Prostate gland (tissue), 2 donors: ENCODE results near the gene MRPL48.

ENCODE experiments used
- POLR2A ChIP-seq: fragments of 450-650 bp; IDR thresholded peaks from one replicate; pipeline ENCODE4 v1.6.1; 2016; ENCODE audit warnings: antibody characterized with exemption, mild to moderate bottlenecking
- POLR2AphosphoS5 ChIP-seq: sonication (generic); formaldehyde crosslinking; IDR thresholded peaks from one replicate; pipeline ENCODE4 v1.6.1; 2017; ENCODE audit warnings: antibody characterized with exemption
- TF ChIP-seq, protein P1 (sequence below), 4 experiments: fragments of 200-600 bp in 2 of 4; fragments of 450-650 bp in 2 of 4; sonication (generic) in 2 of 4; IDR thresholded peaks; 1 replicate in 3 of 4; 2 replicates in 1 of 4; pipeline ENCODE4 v1.5.1; 2016 to 2019; ENCODE audit warnings: antibody characterized with exemption in 4 of 4, mild to moderate bottlenecking in 2 of 4, moderate library complexity in 2 of 4

- TF ChIP-seq, protein P1, sequence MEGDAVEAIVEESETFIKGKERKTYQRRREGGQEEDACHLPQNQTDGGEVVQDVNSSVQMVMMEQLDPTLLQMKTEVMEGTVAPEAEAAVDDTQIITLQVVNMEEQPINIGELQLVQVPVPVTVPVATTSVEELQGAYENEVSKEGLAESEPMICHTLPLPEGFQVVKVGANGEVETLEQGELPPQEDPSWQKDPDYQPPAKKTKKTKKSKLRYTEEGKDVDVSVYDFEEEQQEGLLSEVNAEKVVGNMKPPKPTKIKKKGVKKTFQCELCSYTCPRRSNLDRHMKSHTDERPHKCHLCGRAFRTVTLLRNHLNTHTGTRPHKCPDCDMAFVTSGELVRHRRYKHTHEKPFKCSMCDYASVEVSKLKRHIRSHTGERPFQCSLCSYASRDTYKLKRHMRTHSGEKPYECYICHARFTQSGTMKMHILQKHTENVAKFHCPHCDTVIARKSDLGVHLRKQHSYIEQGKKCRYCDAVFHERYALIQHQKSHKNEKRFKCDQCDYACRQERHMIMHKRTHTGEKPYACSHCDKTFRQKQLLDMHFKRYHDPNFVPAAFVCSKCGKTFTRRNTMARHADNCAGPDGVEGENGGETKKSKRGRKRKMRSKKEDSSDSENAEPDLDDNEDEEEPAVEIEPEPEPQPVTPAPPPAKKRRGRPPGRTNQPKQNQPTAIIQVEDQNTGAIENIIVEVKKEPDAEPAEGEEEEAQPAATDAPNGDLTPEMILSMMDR (IDR thresholded peaks at IDR 0.05) = no peak
- TF ChIP-seq POLR2A (no peak), POLR2AphosphoS5 (no peak)
Measured at GRCh38 chr11:73856031-73856567, 68.4 kb downstream of the MRPL48 start.
